ENCODE data around the gene PPP2R5C.
A peak's percentile ranks its signal among the peaks of the same experiment; 100 is the strongest.

PPP2R5C gene

DNA sequence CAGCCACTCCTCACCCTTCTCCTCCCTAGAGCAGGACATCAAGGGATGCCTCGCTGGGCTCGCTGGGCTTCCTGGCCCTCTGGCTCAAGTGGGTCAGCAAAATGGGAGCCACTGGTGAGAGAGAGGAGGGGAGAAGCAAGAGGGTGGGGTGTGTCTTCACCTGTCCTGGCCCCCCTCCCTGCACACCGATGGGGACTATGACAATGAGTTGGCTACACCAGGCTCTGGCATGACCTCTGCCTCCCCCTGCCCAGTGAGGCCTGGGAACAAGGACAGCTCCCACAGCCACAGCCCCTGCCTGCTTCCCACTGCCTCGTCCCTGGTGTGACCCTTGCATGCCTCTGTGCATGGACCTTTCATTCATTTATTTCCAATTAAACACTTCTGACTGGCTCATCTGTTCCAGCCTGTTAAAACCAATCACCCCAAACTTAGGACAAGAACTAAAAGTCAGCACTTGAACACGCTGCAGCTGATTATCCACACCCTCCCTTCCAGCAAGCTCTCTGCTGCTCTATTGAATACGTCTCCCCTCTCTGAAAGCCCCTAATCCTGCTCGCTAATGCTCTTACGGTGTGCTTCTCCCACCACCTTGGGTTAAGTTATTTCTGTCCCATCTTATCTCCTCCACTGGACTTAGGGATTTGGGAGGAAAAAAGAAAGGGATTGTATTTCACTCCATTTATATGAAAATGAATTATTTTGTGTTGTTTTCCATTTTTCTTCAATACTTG, 5.8 kb upstream of the PPP2R5C start:
- DNase-seq (ENCODE audit: low read depth, low spot score), result no peak

DNA sequence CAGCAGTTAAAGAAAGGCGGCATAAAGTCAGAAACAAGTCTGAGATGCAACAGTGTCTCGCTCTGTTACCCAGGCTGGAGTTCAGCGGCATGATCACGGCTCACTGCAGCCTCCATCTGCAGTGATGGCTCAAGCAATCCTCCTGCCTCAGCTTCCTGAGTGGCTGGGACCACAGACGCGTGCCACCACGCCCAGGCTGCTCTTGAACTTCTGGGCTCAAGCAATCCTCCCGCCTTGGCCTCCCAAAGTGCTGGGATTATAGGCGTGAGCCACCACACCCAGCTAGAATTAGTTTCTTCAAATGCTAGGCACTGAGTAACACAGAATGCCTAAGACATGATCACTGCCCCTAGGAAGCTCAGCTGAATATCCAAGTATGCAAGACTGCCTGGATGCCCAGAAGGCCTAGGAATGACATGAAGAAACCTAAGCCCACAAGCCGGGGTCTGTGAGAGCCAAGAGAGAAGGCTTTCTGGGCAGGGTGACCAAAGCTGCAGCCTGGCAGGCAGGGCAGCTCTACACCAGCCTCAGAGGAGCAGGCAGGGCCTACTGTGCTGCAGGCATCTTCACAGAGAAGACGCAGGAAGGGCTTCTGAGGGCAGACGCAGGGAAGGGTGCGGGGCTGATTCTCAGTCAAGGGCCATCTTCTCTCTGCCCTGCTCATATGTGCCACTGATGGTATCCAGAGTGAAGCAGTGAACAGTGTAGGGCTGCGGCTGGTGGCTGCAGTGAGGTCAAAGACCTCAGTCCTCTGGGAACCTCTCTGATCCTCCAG, 4.3 kb upstream of the PPP2R5C start:
- DNase-seq (ENCODE audit: low read depth, low spot score), result no peak

DNA sequence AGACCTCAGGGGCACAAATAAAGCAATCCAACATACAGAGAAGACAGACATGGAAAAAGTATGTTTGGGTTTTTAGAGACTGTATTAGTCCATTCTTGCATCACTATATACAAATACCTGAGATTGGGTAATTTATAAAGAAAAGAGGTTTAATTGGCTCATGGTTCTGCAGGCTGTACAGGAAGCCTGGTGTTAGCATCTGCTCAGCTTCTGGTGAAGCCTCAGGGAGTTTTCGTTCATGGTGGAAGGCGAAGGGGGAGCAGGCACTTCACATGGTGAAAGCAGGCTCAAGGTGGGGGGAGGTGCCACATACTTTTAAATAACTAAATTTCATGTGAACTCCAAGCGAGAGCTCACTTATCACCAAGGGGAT, 3.7 kb upstream of the PPP2R5C start:
- DNase-seq (ENCODE audit: low read depth, low spot score), result no peak

DNA sequence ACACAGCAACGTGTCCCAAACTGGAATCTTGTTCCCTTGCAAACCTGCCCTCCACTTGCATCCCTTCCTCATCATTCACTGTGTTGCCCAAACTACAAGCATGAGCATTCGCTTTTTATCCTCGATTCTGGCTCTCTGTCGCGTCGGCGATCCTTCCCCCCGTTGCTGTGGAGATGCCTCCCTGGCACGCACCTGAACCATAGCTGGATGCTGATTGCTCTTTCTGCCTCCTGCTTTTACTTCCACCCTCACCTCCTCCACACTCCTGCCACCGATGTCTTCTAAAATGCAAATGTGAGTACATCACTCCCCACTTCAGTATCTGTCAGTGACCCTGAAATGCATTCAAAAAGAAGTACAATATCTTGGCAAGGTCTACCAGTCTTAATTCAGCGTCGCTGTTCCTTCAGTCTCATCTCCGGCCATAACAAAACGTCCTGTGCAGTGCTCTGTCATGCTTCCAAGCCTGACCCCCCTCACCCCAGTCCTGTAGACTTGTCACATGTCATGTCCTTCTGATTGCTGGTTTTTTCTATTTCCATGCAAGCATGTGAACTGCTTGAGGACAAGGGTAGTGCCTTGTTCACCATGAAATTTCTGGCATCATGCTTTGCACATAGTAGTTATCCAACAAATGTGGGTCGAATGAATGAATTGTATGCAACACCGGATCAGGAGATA, 2.5 kb upstream of the PPP2R5C start:
- DNase-seq (ENCODE audit: low read depth, low spot score), result no peak

DNA sequence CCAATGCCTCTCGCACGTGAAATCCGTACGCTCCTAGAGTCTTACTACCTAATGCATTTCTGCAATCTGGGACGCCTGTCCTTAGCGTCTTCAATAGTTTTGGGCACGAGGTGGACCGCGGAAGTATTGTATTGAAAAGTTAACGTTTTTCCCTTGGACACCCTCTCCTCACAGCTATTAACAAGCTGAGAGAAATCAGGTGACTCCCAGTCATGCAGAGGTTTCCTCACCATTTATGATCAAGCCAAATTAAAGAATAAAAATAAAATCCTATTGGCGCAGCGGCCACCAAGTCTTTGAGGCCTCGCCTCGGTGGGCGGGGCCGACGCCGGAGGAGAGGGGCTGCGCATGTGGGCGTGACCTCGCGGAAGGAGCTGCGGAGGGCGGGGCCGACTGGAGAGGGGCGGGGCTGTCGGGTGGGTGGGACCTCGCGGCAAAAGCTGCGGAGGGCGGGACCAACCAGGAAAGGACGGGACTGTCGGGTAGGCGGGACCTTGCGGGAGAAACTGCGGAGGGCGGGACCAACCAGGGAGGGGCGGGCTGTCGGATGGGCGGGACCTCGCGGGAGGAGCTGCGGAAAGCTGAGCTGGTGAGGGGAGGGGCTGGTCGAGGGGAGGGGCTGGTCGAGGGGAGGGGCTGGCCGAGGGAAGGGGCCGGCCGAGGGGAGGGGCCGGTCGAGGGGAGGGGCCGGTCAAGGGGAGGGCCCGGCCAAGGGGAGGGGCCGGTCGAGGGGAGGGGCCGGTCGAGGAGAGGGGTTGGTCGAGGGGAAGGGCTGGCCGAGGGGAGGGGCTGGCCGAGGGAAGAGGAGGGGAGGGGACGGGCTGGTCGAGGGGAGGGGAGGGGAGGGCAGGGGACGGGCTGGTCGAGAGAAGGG, 1.1 kb upstream of the PPP2R5C start:
- DNase-seq (ENCODE audit: low read depth, low spot score), result peak; percentile 93

DNA sequence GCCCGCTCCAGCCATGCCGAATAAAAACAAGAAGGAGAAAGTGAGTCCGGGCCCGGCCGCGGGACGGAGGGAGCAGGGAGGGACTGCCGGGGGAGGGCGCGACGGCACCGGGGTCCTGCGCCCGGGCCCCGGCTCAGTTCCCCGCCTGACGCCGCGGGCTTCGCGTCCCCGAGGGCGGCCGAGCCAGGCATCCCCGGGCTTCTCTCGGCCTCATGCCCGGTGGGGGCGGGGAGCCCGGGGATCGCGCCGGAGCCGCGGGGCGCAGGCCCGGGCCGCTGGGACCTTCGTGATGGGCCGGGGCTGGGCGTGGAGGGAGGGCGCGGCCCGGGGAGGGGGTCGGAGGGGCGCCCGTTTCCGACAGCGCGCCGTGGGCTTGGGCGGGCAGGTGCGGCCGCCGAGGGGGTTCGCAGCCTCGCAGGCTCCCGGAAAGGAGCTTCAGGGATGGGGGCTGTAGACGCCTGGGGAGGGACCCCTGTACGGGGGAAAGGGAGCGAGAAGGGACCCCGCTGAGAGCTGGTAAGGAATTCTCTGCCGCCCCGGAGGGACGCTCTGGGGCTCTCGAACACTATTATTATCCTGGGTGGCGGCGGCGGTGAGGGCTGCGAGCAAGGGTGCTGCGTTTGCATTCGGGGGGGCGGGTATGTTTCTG, 496 bp downstream of the PPP2R5C start:
- peak; percentile 18 for DNase-seq (ENCODE audit: low read depth, low spot score)

DNA sequence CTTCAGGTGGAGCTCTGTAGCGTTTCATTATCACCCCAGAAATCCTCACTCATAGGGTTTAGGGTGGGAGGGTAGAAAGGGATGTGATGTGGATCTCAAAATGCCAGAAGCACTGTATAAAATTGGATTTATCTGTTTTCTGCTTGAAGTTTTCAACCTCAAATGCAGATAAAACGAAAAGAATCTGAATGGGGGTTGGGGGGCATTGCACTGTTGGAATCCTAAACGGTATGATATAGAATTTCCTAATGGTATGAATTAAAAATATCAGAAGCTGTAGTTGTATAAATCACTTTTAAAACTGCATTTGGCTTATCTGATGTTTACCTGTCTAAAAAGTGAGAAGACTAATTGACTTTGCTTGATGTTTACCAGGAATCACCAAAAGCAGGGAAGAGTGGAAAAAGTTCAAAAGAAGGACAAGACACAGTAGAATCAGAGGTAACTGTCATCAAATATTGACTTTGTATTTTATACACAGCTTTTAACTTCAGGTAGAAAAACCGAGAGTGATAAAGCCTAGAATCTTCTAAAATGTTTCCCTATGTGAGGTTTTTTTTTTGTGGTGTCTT, 1.1 kb downstream of the PPP2R5C start:
- no peak for DNase-seq (ENCODE audit: low read depth, low spot score)

DNA sequence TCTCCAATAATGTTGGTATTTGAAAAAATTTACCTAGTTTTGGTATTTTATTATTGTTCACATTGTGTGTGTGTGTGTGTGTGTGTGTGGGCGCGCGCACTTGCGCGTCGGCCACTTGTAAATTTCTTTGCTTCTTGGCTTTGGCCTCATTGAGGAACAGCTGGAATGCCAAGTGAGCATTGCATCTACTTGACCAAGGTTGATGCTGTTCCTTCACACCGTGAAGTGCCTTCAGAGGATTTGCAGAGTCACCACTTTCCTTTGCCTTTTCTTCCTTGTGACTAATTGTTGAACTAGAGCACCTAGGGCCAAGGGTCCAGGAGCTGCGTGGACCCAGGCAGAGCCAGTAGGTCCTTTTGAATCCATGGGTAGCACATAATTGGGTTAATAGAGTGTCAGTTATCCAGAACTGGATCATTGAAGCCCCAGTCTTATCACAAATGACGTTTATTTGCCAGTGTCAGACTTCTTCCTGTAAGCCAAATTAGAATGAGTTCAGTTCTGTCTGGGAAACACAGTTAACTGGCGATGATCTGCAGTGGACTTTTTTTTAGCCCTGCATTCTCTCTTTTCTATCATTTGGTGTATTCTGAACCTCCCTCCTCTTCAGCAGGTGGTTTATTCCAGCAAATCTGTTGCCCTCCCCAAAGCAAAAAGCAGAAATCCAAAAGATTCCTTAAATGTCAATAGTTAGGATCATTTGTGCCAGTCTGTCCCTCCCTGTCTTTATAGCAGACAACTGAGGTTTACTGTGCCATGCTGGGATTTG, 2.6 kb downstream of the PPP2R5C start:
- DNase-seq (ENCODE audit: low read depth, low spot score), result no peak

DNA sequence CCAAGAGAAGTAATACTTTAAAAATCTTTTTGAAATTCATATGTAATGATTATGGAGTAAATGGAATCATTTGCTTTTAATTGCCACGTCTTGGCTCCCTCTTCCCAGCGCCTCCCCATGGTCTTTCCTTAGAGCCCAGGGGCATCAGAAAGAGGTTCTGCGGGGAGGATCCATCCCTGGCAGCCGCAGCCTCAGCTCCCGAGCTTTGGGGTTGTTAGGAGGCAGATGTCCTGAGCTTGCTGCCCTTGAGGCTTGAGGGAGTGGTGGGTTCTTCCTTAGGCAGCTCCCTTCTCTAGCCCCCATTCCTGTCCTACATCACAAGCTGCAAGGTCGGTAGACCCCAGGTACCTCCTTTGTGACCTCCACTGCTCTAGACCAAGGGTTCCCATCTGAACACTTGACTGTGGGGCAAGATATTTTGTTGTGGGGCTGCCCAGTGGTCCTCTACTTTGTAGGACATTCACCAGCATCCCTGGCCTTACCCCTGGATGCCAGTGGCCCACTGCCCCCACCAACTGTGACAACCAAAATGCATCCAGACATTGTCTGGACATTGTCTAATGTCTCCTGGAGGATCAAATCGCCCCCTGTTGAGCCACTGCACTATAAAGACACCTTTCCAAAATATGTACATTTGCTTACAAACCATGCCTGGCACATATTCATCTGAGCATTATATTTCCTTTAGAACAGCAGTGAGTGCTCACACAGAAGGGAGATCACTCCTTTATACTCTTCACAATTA, 6.3 kb downstream of the PPP2R5C start:
- no peak for DNase-seq (ENCODE audit: low read depth, low spot score)

DNA sequence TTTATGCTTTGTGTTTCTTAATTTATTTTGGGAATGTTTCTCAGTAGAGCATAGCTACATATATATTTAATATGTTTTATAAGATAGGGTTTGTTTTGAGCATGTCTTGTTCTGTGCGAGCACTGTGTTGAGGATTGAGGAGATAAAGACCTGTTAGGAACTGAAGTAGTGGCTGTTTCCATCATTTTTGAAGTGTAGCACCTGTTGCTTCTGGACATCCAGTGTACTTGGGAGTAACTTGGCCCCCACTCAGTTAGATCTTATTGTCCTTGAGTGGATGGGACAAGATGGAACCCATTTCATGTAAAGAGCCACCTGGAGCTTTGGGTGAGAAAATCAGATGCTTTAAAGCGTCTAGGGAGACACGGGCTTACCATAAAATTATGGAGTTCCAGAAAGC, 8.7 kb downstream of the PPP2R5C start:
- DNase-seq (ENCODE audit: low read depth, low spot score), result no peak

DNA sequence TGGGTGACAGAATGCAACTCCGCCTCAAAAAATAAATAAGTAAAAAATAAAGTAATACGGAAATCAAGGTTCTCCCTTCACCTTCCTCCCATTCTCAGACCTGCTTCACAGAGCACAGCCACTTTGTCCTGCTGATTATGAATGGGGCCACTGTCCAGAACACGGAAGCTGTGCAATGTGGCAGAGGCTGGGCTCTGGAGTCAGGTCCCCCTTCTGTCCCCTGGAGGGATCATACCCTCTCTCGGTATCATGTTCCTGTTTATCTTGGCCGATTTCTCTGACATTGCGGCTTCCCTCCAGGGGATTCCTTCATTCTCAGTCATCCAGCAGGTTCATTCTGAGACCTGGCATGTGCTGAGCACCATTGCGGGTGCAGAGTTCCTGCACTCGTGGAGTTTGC, 11.3 kb downstream of the PPP2R5C start:
- no peak for DNase-seq (ENCODE audit: low read depth, low spot score)

DNA sequence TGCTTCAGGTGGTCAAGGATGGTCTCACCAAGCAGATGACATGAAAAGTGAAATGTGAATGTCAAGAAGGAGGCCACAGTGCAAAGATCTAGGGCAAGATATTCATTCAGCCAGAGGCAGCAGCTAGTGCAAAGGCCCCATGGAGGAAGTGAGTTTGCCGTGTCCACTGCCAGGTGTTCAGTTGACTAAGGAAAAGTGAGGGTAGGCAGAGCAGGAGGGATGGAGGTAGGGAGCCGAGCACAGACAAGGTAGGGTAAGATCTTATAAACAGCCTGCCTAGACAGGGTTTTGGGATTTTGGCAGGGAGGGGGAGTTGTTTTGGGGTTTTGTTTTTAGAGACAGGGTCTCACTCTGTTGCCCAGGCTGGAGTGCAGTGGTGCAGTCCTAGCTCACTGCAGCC, 11.9 kb downstream of the PPP2R5C start:
- DNase-seq (ENCODE audit: low read depth, low spot score), result no peak

DNA sequence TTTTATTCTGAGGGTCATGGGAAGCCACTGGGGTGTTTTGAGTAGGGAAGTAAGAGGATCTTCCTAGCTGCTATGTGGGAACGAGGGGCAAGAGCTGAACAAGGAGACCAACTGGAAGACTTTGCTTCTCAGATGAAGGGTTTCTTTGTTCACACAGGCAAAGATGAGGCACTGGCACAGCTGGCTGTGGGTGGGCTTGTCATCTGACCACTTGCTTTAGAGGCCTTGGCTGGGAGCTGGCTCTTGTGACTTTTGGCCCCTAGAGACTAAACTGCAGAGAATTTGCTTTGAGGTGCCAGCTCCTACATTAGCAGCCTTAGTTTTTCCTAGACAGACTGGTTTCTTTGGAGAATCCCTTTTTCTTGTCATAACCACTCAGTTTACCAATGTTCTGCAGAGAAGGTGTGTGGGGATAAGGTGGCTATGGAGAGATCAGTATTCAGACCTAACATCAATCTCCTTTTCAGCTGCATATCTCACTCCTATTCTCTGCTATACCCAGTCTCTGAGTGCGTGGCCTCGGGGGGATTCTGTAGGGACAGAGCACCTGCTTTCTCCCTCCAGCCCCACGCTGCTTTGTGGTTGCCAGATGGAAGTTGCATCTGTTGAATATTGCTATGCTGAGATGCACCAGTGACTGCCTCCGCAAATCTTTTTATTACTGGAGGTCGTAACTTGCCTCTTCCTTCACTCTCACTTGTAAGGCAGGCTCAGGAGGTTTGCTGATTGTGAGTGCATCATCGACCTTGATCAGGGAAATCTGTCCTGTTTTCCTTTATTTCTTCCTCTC, 12.7 kb downstream of the PPP2R5C start:
- no peak for DNase-seq (ENCODE audit: low read depth, low spot score)

DNA sequence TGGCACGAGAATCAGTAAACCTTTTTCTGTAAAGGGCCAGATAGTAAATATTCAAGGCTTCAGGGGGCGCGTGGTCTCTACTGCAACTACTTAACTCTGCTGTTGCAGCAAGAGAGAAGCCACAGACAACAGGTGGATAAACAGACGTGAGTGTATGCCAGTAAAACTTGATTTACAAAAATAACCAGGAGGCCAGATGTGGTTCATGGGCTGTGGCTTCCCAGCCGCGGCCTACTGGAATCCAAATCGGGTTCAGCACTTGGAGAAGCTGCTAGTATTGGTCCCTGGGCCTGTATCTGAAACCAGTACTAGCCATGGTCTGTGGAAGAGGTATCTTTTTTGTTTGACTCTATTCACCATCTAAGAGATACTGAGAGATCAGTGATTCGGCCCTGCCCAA, 13.3 kb downstream of the PPP2R5C start:
- no peak for DNase-seq (ENCODE audit: low read depth, low spot score)

DNA sequence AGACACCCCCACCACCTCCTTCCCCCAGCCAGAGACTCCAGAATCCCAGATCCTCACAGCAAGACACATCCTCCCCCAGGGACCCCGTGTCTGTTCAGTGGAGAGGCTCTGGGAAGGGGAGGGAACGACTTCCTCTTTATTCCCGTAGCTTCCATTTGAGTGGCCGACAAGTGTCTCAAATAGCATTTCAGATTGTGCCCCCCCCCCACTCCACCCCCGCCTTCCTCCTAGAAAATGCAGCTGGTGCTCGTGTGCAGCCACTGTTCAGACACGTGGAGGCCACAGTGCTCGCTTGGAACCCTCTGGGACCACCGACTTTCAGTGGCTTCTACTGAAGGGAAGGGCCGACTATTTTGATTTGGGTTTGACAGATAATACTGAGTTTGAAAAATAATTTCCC, 14.3 kb downstream of the PPP2R5C start:
- no peak for DNase-seq (ENCODE audit: low read depth, low spot score)

DNA sequence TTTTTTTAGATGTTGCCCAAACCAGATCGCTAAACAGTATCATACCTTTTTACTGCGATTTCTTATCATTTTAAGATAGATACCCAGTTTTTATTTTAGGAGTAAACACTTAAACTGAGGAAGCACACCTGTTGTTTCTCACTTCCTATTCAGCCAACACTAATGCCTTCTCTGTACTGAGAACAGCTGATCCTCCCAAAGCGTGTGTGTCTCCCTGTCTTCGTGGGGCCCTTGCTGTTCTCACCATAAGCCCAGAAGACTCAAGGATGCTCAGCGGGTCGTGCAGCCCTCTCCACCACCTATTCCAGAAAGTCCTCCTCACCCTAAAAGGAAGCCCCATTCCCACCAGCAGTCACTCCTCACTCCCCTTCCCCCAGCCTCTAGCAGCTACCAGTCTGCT, 14.8 kb downstream of the PPP2R5C start:
- no peak for DNase-seq (ENCODE audit: low read depth, low spot score)

DNA sequence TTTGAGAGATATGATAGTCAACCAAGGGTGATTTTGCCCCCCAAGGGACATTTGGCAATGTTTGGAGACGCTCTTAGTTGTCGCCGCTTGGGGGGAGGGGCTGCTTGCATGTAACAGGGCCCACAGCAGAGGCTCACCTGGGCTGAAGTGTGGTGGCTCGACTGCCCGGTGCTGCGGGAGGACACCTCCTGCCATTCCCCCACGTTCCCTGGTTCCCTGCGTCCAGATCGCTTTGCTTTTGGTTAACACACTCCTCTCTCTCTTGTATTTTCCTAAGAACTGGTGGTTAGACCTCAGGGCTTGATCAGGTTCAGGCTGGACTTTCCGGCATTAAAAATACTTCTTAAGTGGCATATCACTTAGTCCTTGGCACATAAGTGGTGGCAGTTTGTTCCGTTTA, 18.9 kb downstream of the PPP2R5C start:
- DNase-seq (ENCODE audit: low read depth, low spot score), result peak; percentile 15

DNA sequence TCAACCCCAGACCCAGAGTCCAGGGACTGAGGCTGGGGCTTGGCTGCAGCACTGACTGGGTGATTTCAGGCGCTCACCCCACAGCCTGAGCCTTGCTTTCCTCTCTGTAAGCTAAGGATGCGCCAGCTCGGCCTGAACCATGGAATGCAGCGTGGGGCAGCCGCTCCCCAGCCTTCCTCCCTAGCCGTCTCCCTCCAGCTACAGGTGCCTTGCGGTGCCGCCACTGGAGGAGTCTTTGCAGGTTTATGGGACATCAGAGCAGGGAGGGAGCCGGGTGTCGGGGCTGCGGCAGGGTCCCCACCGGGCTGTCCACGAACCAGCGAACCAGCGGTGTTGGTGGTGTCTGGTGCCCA, 19.4 kb downstream of the PPP2R5C start:
- DNase-seq (ENCODE audit: low read depth, low spot score), result peak; percentile 56

Data from ELF-1 (cell line).